ENCODE measurements around the gene CARHSP1. TPM values are rescaled to one million over a fixed set of nuclear protein-coding genes. Genes with fewer than 3 reads are reported as not detected.

The CARHSP1 gene
- total RNA-seq, 4 donors from 2014 or later, result 20.0 to 79.2 (median 67.4) TPM

- H3K27ac ChIP-seq, result peak overlapping the region; percentile 45 to 73
- no peaks in the 10 kb centered on the region for H3K36me3 ChIP-seq
- H3K9me3 ChIP-seq, result no peaks in the 10 kb centered on the region
- TF ChIP-seq POLR2A (IDR thresholded peaks at IDR 0.05) (no peak), CTCF (IDR thresholded peaks at IDR 0.05) (no peak)
- intact Hi-C loops (cut with DNase I; ENCODE audit: low total_unique reads), result no loop called here
- H3K4me1 ChIP-seq, result peaks cover 0 to 28% of the 10 kb centered on the region in 2 donors
- H3K27me3 ChIP-seq, result no peaks in the 10 kb centered on the region
- no peak overlapping the region for H3K4me3 ChIP-seq
- DNase-seq, result peak in 1 of 2 donors; percentile 43
Measured at GRCh38 chr16:8861563-8862308, 7.1 kb downstream of the CARHSP1 start.

- no peak for TF ChIP-seq POLR2A (IDR thresholded peaks at IDR 0.05)
- TF ChIP-seq CTCF (IDR thresholded peaks at IDR 0.05), result no peak
- Histone ChIP-seq H3K4me1 (peaks cover 0 to 16% of the 10 kb centered on the region in 2 donors), H3K27me3 (no peaks in the 10 kb centered on the region), H3K4me3 (no peak overlapping the region), H3K9me3 (no peaks in the 10 kb centered on the region), H3K36me3 (no peaks in the 10 kb centered on the region), H3K27ac (peak overlapping the region; percentile 47 to 73)
- intact Hi-C loops (cut with DNase I; ENCODE audit: low total_unique reads), result no loop called here
- peak; percentile 79 to 82 for DNase-seq
Measured at GRCh38 chr16:8859913-8860881, 8.6 kb downstream of the CARHSP1 start.

GRCh38 chr16:8858994-8859912 lies 9.6 kb downstream of the CARHSP1 start:
- Histone ChIP-seq H3K27me3 (no peaks in the 10 kb centered on the region), H3K27ac (peak overlapping the region; percentile 47 to 73)

GRCh38 chr16:8855972-8856371 lies 12.8 kb downstream of the CARHSP1 start:
- TF ChIP-seq POLR2A (IDR thresholded peaks at IDR 0.05) (no peak), CTCF (IDR thresholded peaks at IDR 0.05) (no peak)
- H3K36me3 ChIP-seq, result no peaks in the 10 kb centered on the region
- no peaks in the 10 kb centered on the region for H3K4me1 ChIP-seq
- no peaks in the 10 kb centered on the region for H3K9me3 ChIP-seq
- H3K4me3 ChIP-seq, result no peak overlapping the region
- DNase-seq, result no peak
- H3K27me3 ChIP-seq, result no peaks in the 10 kb centered on the region
- H3K27ac ChIP-seq, result no peak overlapping the region
- intact Hi-C loops (cut with DNase I; ENCODE audit: low total_unique reads), result no loop called here

More at GRCh38 chr16:8858994-8859912, 9.6 kb downstream of the CARHSP1 start:
- intact Hi-C loops (cut with DNase I; ENCODE audit: low total_unique reads), result no loop called here
- Histone ChIP-seq H3K4me1 (peaks cover 0 to 9% of the 10 kb centered on the region in 2 donors), H3K9me3 (no peaks in the 10 kb centered on the region), H3K4me3 (no peak overlapping the region), H3K36me3 (no peaks in the 10 kb centered on the region)
- no peak for DNase-seq
- no peak for TF ChIP-seq CTCF (IDR thresholded peaks at IDR 0.05)
- TF ChIP-seq POLR2A (IDR thresholded peaks at IDR 0.05), result no peak

Data from uterus (tissue), 4 donors.